RKO (cell line): ENCODE measurements around the gene SIAH2.
A peak's percentile ranks its signal among the peaks of the same experiment; 100 is the strongest.

Experiments
- DNase-seq: peaks from one replicate; pipeline ENCODE4 v3.0.0-alpha.2; 2016; ENCODE audit warnings: low spot score

Gene SIAH2

DNA sequence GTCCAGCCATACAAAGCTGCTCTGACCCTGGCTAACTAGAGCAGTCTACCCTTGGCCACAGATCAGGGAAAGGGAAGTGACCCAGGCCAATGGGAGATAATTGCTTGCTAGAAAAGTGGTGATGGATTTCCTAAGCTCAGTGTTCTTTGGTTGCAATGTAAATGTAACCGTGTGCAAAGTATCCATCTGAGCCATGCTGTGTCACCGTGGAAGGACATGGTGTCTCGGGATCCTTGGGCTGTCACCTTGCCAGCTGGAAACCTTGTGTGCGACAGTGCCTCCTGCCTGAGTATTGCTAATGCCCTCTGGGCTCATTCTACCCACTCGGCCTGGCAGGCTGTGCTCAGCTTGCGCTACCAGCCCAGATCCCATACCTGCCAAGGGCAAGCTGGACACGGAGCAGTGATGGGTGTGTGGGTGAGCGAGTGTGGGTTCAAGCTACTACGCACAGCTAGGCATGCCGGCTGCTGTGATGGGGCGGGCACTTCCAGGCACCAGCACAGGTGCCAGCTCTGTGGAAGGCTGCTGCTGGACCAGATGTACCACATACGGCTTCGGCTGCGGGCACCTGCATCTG lies 10.7 kb upstream of the SIAH2 start:
- no peak for DNase-seq

DNA sequence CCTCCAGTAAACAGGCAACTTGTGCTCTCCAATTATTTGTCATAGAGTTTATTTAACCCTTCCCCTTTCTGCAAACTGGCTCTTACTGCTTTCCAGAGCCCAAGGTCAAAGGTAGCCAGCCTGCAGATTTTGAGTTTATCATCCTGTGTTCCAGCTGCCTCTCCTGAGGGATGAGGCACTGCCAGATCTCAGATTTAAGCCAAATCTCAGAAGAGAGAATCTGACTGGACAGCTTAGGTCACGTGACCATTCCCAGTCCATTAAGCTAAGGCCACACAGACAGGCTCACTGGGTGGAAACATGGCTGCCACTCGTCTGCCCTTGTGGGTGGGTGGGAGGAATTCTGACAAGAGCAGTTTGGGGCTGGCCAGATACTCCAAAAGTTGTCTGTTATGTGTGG lies 8.6 kb upstream of the SIAH2 start:
- DNase-seq: no peak

GRCh38 chr3:150770681-150771080 lies 7.7 kb upstream of the SIAH2 start:
- no peak for DNase-seq

- DNase-seq: no peak
Observed at GRCh38 chr3:150766742-150767141, 3.8 kb upstream of the SIAH2 start.

- peak; percentile 8 for DNase-seq
Observed at GRCh38 chr3:150765949-150766720, 3.2 kb upstream of the SIAH2 start.

DNA sequence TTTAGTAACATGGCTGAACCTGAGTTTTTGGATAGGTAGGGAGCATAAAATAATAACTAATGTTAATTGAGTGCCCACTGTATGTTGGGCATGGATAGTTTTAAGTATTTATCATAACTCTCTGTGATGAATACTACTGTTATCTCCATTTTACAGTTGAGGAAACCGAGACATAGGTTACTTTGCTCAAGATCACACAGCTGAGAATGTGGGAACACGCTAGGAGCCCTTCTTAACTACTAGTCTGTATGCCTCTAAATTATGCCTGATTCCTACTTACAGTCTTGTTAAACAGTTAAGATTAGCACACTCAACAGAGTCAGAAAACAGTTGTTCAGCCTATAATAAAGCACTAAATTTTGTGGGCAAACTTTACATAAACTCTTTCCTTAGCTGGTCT lies 2.0 kb upstream of the SIAH2 start:
- DNase-seq: no peak

- DNase-seq: peak; percentile 24
Observed at GRCh38 chr3:150764566-150764965, 1.6 kb upstream of the SIAH2 start.

DNA sequence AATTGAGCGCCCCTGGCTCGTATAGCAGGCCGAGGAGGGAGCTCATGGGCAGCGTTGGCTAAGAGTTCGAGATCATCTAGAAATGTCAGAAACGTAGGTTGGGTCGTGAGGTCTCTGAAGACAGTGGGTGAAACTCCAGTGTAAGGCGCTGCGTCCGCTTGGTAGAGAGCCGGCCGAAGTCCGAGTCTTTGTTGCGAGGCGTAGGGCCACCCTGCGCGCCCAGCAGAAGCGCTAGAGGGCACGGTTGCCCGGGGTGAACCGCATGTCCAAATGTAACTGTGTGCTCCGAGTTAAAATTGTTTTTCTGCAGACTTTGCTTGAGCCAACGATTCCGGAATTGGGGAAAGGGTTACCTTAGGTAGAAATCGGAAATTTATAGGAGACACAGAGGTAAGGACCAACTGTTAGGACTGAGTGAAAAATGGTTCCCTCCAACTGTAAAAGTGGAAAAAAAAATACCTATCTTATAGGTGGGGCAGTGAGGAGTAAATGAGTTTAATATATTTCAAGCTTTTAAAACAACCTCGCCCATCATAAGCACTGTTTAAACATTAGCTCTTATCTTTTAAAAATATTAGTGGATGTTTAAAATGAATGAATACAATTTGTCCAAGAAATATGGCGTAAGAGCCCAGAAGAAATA lies 993 bp upstream of the SIAH2 start:
- peak; percentile 76 for DNase-seq

DNA sequence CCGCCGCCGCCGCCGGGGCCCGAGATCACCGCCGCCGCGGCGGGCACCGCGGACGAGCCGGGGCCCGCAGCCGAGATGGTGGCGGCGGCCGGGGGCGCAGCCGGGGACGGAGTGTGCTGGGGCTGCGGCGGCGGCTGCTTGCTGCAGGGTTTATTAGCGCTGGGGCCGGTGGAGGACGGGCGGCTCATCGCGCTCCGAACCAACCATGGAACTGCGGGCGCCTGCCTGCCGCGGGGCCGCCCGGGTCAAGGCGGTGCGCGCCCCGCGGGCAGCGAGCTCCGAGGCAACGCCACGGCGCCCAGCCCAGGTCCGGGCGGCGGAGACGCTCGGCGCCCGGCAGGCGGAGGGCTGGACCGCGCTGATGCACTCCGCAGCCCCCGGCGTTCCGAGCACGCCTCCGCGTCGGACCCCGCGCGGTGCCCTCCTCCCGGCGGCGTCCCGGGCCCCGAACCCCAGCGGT lies 277 bp downstream of the SIAH2 start:
- no peak for DNase-seq

- peak; percentile 85 for DNase-seq
Observed at GRCh38 chr3:150761831-150762661, 923 bp downstream of the SIAH2 start.

DNA sequence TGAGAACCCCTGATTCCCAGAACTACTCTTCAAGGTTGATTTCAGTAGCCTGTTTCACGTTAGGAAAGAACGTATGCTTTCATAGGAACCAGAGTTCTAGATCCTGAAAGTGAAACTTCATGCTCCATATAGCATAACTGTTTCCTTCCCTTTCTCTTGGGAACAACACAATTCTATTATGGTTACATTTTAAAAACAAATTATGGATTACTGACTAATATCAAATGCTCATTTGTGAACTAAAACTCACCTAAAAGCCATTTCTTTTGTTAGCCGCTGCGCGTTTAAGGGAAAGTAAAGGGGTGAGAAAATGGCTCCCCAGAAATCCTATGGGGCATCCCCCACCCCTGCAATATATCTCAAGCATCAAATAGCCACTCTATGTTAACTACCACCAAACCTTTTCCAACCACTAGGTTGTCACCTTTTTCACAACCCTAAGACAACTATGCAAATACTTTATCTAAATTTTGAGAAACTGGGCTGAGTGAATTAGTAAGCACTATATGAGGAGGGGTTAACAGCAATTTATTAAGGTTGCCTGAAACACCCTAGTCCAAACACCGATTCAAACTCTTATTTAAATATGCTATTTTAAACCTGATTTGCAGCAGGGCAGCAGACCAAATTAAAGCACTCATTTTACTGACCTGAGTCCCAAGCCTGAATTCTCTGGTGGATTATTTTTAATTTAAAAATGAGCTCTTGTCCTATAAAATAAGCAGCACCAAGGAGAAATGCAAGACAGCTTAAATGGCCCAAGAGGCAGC lies 2.4 kb downstream of the SIAH2 start:
- peak; percentile 39 for DNase-seq

- DNase-seq: no peak
Observed at GRCh38 chr3:150759947-150760346, 3.0 kb downstream of the SIAH2 start.

- peak; percentile 64 for DNase-seq
Observed at GRCh38 chr3:150759319-150759718, 3.6 kb downstream of the SIAH2 start.

GRCh38 chr3:150757768-150758167 lies 5.2 kb downstream of the SIAH2 start:
- DNase-seq: no peak

DNA sequence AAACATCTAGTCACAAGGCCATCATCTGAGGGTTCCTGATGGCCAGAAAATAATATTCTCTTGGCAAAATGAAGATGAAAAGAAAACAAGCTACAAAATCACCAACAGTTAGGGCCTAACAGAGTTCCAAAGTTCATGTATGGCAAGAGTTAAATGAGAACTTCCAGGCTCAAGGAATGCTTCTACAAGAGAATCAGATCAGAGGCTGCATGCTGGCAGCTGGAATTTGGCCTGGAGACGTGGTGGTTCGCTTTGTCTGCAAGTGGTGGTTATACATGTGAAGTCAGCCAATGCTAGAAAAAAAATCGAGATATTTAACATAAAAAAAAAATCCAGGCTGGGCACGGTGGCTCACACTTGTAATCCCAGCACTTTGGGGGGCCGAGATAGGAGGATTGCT lies 5.6 kb downstream of the SIAH2 start:
- no peak for DNase-seq

DNA sequence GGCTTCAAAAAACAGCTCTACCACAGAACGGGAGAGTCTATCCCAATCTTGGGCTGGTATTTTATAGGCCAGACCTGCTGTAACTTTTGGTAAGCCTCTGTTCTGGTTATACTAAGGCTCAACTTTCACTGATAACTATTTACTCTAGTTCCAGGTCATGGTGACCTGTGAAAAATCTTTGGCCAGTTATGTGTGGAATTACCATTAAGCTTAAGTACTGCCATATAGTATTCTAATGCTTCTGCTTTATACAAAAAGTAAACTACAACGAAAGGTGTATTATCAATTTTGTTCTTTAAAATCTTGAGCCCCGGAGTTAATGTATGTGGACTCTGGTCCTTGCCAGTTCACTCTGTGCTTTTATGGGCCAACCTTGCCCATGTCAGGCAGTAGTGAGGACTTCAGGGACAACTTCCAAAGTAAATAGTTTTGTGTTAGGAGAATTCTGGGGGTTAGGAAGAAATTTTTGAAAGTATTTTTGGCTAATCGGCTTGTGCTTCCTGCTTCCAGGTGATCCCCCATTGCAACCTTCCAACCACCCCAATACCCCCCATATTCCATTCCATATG lies 6.4 kb downstream of the SIAH2 start:
- DNase-seq: no peak

DNA sequence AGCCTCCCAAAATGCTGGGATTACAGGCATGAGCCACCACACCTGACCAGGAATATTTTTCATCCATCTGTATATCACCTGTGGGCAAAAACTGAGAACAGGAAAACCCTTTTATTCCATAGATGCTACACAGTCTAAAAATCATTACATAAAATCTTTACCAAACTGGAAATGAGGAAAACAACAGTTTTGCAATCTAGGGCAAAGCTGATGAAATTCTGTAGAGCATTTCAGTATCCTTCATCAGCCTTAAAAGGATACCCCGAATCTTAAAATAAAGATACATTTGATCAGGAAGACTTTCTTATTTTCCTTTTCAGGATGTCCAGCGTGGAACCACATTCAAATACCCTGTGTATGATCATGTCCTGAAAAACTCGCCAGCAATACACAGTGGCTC lies 7.1 kb downstream of the SIAH2 start:
- DNase-seq: no peak

DNA sequence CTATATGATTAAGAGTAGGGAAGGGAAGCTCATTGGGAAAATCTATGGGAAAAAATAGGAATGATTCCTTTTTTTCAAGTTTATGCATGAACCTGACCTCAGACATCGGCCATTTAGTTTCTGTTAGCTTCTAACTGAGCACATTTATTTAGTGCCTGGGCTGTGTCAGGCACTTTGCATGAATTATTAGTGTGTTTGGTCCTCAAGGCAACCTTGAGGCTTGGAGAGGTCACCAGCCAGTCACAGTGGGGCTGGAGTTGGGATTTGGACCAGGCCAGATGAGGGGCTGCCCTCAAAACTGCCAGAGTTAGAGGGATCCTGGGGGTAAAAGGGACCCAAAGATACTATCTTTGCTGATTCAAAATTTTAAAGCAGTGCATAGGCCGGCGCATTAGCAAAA lies 8.1 kb downstream of the SIAH2 start:
- no peak for DNase-seq

GRCh38 chr3:150751781-150752263 lies 11.1 kb downstream of the SIAH2 start:
- DNase-seq: no peak

GRCh38 chr3:150749255-150749654 lies 13.7 kb downstream of the SIAH2 start:
- DNase-seq: no peak

DNA sequence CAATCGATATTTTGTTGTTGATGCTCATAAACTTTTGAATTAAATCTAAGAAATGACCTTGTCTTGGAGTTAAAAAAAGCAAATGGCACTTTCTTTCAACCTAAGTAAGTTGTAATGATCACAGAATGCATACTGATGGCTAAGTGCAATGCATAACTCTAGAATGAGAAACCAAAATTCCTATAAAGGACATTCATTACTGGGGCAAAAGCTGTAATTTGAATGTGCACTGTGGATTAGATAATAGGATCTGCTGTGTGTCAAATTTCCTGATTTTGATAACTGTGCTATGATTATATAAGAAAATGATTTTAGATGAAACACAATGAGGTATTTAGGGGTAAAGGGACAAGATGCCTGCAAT lies 14.3 kb downstream of the SIAH2 start:
- no peak for DNase-seq
